Activated effector memory CD4-positive, alpha-beta T cell treated with anti-CD3 and anti-CD28 coated beads, Interleukin-2, amount 50 U/mL, for 16 hours (primary cell): ENCODE results near the gene EFCC1.
"Not testable (repeated sequence)": the region's sequence is repeated elsewhere in the genome, so short reads cannot be mapped to it uniquely, and the experiment has no call there.

ENCODE experiments used
- DNase-seq: peaks from one replicate; pipeline ENCODE4 v3.0.0-alpha.2; 2020

Gene EFCC1

GRCh38 chr3:129057249-129057648, 56.1 kb downstream of the EFCC1 start:
- no peak for DNase-seq

- no peak for DNase-seq
Observed at GRCh38 chr3:129058441-129059200, 57.5 kb downstream of the EFCC1 start.

- DNase-seq, result no peak
Observed at GRCh38 chr3:129059311-129059958, 58.3 kb downstream of the EFCC1 start.

GRCh38 chr3:129060276-129061022, 59.3 kb downstream of the EFCC1 start, which contains the start of gene GP9:
Gene GP9, plus strand, starts transcription at chr3:129060779. Its CDS starts 961 bp downstream, at chr3:129061740.
- no peak for DNase-seq

- no peak for DNase-seq
Observed at GRCh38 chr3:129061023-129061887, 60.2 kb downstream of the EFCC1 start.

- no peak for DNase-seq
Observed at GRCh38 chr3:129061888-129062834, 61.1 kb downstream of the EFCC1 start.

- no peak for DNase-seq
Observed at GRCh38 chr3:129063091-129063640, 62.1 kb downstream of the EFCC1 start.

GRCh38 chr3:129063841-129064482, 62.9 kb downstream of the EFCC1 start:
- no peak for DNase-seq

- peak; percentile 33 for DNase-seq
Observed at GRCh38 chr3:129065016-129065719, 64.1 kb downstream of the EFCC1 start.

GRCh38 chr3:129065720-129066073, 64.6 kb downstream of the EFCC1 start:
- peak; percentile 47 for DNase-seq

- not testable (repeated sequence) for DNase-seq
Observed at GRCh38 chr3:129067719-129068118, 66.6 kb downstream of the EFCC1 start.

- DNase-seq, result no peak
Observed at GRCh38 chr3:129068291-129068886, 67.3 kb downstream of the EFCC1 start.

- DNase-seq, result not testable (repeated sequence)
Observed at GRCh38 chr3:129069313-129070085, 68.4 kb downstream of the EFCC1 start.

GRCh38 chr3:129070086-129070885, 69.2 kb downstream of the EFCC1 start:
- no peak for DNase-seq

GRCh38 chr3:129077222-129077621, 76.1 kb downstream of the EFCC1 start:
- no peak for DNase-seq

- no peak for DNase-seq
Observed at GRCh38 chr3:129078510-129078909, 77.4 kb downstream of the EFCC1 start.

- DNase-seq, result no peak
Observed at GRCh38 chr3:129081503-129081902, 80.4 kb downstream of the EFCC1 start.

GRCh38 chr3:129082026-129082425, 80.9 kb downstream of the EFCC1 start:
- no peak for DNase-seq
